ENCODE results near the gene PLA2G3.
"Not testable (repeated sequence)": the region's sequence is repeated elsewhere in the genome, so short reads cannot be mapped to it uniquely, and the experiment has no call there.

Gene PLA2G3

DNA sequence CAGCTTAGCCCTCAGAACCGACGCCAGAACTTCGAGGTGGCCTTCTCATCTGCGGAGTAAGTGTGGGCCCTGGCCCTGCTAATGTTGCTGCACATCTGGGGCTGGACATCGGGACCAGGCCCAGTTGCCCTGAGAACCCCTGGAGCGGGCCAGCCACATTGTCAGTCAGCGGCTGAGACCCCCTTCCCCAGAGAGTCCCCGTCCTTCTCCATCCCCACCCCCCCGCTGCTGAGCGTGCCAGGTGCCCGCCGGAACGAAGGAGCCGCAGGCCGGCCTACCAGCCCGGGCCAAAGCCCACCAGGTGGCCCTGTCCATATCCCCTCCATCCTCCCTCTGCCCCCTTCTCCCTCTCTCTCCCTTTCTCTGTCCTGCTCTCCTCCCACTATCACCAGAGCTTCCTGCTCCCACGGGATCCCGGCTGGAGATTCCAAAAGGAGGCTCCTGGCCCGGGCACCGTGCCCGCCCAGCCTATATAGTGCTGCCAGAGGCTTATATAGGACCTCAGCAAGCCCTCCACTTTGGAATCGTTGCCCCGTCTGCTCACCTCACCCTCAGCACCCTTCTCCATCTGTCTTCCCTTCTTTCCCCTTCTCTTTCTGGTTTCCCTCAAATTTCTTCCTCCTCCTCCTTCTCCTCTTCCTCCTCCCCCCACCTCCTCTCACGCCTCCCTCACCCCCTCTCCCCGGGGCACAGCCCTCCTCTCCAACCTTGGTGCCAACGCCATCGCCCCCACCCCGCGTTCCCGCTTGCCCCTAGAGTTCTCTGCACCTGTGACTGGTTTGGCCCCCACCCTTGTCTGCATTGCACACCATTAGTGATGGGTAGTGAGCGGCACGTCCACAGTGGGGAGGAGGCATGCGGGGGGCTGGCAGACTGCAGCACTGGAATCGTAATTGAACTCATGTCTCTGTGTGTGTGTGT, 40.2 kb downstream of the PLA2G3 start:
- no peak for DNase-seq

DNA sequence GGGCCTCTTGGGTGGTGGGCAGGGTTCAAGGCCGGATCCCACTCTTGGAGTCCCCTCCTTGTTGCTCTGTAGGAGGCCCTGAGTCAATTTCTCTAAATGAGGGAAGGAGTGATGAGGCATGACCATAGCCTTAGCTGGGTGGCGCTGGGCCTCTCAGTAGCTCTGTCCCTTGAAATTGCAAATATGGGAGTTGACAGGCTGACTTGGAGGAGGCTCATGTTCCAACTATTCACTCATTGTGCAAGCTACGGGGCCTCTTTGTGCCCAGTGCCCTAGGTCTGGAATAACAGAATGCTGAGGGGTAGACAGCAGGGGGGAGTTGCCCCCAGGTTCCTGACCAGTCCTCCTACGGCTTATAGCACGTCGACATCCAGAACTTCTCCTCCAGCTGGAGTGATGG, 40.9 kb downstream of the PLA2G3 start:
- DNase-seq = no peak

DNA sequence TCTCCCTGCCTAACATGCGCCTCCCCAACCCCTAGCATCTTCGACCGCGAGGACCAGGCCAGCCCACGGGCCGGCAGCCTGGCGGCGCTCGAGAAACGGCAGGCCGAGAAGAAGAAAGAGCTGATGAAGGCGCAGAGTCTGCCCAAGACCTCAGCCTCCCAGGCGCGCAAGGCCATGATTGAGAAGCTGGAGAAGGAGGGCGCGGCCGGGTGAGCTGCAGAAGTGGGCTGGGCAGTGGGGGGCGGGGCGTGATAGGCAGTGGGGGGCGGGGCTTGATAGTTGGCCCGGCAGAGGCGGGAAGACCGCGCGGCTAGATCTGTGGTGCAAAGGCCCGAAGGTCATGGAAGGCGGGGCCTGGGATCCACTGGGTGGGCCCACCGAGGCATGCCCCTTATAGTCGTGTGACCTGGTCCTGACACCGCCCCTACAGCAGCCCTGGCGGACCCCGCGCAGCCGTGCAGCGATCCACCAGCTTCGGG, 41.6 kb downstream of the PLA2G3 start:
- DNase-seq = no peak

DNA sequence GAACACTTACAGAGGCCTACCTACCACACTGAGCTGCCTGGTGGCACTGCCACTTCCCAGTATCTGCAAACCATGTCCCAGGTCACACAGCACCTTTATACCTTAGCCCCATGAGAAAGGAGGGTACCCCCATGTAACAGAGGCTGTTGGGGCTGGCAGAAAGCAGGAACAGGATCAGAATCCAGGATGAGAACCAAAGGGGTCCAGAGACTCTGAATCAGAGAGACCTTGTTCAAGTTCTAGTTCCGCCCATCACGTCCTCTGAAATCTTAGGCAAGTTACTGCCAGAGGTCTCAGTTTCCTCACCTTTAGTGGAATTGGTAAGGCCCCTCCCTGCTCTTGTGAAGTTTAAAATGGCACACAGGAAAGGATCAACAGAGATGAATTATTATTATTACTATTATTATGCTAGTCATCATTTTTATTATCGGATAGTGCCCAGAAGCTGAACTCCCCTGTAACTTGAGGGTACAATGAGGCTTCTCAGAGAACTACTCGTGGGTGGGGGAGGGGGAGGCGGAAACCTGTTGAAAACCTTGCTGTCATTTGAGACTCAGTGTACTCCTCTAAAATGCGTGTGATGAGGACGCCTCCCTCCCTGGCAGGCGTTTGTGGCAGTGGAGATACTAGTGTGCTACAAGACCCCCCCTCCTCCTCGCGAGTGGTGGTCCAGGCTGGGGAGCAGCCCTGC, 42.2 kb downstream of the PLA2G3 start:
- no peak for DNase-seq

DNA sequence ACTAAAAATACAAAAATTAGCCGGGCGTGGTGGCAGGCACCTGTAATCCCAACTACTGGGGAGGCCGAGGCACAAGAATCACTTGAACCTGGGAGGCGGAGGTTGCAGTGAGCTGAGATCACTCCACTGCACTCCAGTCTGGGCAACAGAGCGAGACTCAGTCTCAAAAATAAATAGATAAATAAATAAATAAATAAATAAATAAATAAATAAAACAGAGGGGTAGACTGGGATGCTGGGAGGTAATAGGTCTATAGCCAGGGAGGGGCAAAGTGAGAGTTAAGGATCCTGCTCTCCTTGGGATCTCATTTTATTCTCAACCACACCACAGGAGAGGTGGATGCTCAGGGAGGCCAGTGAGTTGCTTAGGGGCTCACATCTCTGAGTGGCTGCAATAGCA, 42.8 kb downstream of the PLA2G3 start:
- not testable (repeated sequence) for DNase-seq

DNA sequence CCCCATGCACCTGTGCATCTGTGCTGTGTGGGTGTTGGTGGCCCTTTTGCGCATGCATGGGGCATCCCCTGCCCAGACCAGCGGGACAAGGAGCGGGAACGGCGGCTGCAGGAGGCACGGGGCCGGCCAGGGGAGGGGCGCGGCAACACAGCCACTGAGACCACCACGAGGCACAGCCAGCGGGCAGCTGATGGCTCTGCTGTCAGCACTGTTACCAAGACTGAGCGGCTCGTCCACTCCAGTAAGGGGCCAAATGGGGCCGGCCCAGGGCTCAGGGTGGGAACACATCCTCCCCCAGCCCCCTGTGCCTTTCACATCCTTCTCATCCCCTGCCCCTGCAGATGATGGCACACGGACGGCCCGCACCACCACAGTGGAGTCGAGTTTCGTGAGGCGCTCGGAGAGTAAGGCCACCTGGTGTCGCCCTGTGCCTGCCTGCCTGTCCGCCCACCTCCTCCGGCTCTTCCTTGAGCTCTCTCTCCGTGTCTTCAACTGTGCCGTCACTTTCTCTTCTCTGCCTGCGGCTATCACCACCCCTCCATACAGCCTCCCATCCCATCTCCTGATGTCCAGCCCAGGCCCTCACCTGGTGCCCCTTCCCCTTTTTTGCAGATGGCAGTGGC, 43.5 kb downstream of the PLA2G3 start:
- DNase-seq = no peak

DNA sequence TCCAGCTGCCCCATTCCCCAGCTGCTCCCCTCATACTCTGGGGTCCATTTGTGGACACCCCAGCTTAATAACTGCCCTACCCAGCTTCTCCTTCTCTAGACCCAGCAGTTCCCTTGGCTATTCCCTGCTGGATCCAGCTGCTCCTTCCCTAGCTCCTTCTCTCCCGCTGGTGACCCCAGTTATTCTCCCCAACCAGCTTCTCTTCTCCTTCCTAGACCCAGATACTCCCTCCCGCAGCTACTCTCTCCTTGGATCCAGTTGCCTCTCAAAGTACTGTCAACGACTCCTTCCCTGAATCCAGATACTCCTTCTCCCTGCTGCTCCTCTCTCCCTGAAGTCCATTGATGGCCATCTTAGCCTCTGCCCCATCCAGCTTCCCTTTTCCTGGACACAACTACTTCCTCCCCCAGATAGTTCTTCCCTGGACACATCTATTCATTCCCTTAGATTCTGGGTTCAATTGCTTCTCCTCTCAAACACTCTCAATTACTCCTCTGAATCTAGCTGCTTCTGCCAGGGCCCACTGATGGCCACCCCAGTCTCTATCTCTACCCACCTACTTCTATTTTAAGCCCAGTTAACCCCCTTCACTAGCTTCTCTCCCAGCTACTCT, 44.6 kb downstream of the PLA2G3 start:
- DNase-seq = no peak

DNA sequence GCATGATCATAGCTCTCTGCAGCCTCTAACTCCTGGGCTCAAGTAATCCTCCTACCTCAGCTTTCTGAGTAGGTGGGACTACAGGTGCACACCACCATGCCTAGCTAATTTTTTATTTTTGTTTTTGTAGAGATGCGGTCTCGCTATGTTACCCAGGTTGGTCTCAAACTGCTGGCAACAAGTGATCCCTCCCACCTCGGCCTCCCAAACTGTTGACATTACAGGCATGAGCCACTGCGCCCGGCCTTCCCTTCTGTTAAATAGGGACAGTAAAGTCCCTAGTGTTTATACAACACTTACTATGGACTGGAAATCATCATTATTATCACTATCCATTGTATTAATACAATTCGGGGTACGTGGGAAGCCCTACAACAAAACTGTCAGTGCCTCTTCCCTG, 45.6 kb downstream of the PLA2G3 start:
- no peak for DNase-seq

DNA sequence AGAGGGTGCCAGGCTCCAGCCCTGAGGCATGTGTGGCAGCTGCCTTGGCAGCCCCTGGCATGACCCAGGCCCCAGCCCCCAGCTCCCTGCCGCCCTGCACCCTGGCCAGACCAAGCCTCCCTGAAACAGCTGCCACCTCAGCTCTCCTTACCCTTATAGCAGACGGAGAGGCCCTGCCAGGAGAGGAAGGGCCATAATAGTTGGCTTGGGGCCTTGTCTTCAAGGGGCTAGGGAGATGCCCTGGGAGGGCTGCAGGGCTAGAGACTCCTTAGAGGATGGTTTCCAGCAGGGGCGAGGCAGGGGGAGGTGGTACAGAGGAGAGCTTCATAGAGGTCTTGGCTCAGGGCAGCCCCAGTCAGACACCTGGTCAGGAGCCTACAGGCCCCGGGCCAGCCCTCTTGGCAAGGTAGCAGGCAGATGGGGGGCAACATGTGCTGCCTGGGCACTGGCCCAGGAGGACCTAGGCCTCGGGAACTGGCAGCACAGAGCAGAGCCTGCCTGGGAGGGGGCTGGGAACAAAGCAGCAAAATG, 46.2 kb downstream of the PLA2G3 start:
- no peak for DNase-seq

DNA sequence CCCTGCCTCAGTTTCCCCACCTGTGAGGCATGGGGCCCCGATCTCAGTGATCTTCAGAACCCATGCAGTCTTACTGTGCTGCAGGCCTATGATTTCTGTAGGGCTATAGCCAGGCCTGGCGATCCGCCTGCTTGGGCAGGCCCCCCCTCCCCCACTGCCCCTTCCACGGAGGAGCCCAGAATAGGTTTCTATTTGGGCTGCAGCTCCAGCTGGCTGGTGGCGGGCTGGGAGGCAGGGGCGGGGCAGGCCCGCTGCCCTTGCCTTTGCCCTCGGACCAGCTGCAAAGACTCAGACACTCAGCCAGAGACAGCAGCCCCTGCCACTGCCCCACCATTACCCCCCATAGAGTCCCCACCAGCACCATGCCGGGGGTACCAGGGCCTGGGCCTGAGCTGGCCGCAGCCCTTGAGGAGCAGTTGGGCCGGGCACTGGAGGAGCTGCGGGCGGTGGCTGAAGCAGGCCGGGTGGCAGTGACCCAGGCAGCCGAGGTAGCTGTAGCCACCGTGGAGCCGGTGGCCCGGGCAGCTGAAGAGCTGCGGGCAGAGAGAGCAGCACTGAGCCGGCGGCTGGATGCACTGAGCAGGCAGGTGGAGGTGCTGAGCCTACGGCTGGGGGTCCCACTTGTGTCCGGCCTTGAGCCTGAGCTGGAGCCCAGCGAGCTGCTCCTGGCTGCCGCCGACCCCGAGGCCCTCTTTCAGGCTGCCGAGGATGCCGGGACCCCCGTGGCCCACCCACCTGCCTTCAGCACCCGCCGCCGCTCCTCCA, 47.0 kb downstream of the PLA2G3 start:
- DNase-seq = no peak

DNA sequence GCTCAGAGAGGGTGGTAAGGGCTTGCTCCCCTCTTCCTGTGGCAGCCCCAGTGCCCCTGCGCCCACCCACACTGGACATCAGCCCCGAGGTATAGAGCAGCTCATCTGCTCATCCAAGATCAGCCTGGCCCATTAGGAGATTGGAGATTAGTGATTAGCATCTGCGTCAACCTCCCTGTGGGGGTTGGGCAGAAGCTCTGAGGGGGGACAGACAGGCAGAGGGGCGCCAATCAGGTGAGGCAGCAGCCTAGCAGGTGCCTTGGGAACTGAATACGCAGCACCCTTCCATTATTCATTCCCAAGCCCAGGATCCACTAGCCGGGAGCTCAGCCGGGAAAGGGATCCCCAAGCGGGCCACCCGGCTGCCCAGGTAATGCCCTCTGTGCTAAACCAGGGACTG, 48.1 kb downstream of the PLA2G3 start:
- DNase-seq = no peak

DNA sequence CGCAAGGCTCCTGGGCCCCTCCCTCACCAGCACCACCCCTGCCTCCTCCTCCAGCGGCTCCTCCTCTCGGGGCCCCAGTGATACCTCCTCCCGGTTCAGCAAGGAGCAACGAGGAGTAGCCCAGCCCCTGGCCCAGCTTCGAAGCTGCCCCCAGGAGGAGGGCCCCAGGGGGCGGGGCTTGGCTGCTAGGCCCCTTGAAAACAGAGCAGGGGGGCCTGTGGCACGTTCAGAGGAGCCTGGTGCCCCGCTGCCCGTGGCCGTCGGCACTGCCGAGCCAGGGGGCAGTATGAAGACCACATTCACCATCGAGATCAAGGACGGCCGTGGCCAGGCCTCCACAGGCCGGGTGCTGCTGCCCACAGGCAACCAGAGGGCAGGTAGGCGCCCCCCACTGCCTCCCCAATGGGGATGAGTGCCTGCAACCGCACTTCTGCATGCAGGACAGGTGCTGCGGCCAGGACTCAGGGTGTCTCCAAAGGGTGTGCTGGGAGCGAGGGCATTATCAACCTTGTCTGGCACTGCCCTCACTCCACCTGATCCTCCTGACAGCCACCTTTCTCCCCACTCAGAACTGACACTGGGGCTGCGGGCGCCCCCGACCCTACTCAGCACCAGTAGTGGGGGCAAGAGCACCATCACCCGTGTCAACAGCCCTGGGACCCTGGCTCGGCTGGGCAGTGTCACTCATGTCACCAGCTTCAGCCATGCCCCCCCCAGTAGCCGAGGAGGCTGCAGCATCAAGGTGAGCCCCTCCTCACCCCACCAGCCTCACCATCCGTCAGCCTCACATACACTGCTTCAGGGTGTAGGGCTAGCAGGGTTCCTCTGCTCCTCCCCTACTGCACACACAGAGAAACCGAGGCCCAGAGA, 49.0 kb downstream of the PLA2G3 start:
- DNase-seq = no peak

DNA sequence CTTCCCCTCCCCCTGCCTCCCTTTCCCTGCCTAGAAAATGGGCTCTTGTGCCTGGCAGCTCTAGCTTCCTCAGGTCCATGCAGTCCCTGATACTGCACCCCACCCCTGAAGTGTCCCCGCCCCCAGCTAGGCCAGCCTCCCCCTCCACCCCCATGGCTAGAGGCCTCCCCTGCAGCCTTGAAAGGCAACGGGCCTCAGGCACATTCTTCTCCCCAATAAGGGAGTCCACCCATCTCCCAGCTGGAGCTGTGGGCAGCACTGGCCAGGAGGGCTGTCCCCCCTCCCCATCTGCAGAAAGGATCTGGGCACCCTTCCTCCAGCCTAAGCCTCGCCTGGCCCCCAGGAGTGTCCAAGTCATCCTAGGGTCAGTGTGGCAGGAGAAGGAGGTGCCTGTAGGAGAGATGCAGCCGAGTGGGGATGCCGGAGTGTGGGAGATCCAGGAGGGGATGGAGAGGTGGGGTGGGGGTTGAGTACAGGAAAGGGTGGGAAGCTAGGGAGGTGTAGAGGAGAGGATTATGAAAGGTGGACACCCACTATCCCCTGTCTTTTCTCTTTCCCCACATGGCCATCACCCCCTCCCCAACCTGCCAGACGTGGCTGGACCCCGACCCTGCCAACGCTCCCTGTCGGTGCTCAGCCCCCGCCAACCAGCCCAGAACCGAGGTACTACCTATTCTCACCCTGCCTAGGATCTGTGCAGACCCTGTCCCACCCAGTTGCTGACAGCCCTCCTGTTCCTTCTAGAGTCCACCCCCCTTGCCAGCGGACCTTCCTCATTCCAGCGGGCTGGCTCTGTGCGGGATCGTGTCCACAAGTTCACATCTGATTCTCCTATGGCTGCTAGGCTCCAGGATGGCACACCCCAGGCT, 49.9 kb downstream of the PLA2G3 start:
- no peak for DNase-seq

DNA sequence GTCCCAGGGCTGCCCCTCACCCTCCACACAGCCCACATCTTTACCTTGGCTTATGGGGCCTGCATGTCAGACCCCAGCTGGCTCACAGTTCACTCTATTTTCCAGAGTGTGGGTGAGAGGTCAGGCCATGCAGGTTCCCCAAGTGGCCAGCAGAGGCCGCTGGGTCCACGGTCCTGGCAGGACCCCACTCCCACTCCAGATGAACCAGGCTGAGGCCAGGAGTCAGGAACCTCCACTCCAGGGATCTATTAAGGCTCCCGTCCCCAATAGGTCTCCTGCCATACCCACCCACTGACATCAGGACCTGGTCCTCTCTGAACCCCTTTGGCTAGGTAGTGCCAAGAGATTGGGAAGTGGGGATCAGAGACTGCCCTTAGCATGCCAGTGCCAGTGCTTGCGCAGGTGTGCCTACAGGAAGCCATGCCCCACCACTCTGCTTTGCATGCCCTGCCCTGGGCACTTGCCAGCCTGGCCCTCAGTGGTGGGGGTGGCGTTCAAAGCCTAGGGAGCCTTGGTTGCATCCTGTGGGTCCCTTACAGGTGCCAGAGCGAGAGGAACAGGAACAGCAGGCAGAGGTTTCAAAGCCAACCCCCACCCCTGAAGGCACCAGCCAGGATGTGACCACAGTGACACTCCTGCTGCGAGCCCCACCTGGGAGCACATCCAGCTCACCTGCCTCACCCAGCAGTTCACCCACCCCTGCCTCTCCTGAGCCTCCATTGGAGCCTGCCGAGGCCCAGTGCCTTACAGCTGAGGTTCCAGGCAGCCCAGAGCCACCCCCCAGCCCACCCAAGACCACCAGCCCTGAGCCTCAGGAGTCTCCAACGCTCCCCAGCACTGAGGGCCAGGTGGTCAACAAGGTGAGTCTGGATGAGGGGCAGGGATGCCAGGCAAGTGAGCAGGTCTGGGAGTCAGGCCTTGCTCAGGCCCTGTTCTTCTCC, 50.9 kb downstream of the PLA2G3 start:
- DNase-seq = peak in 1 of 2 experiments; percentile 45

DNA sequence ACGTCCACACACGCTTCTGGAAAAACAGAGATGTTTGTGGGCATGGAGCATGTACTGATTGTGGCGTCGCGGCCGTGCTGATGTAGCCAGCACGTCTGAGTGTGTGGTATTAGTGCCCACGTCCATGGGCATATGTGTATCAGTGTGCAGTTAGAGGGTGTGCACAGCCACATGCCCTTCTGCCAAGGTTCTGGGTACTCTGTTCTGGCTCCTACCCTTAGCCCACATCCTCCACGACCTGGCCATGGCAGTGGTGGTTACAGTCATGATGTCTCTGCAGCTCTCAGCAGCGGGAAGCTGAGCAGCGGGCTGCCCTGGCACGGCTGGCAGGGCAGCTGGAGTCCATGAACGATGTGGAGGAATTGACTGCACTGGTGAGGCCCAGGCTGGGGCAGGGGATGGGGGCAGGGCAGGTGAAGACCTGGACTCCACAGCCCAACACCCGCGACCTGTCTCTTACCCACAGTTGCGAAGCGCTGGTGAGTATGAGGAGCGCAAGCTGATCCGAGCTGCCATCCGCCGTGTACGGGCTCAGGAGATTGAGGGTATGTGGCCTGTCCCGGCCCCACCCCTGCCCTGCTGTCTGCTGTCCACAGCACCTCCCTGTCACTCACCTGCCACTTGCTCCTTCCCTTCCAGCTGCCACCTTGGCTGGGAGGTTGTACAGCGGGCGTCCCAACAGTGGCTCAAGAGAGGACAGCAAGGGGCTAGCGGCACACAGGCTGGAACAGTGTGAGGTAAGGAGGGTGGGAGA, 51.9 kb downstream of the PLA2G3 start:
- DNase-seq = no peak

DNA sequence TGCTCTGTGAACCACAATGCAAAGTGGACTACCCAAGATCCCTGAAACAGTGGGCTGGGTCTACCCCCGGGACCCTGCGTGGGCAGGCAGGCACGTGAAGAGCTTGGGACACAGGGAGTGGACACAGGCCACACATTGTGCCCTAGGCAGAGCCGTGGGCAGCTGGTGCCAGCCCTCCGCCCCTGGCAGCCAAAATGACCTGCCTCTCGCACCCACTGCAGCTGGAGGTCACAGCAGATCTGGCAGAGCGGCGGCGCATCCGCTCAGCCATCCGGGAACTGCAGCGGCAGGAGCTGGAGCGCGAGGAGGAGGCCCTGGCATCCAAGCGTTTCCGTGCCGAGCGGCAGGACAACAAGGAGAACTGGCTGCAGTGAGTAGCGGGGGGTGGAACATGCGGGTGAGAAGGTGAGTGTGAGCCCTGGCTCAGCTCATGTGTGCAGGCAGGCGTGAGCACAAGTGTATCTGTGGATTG, 52.5 kb downstream of the PLA2G3 start:
- no peak for DNase-seq

DNA sequence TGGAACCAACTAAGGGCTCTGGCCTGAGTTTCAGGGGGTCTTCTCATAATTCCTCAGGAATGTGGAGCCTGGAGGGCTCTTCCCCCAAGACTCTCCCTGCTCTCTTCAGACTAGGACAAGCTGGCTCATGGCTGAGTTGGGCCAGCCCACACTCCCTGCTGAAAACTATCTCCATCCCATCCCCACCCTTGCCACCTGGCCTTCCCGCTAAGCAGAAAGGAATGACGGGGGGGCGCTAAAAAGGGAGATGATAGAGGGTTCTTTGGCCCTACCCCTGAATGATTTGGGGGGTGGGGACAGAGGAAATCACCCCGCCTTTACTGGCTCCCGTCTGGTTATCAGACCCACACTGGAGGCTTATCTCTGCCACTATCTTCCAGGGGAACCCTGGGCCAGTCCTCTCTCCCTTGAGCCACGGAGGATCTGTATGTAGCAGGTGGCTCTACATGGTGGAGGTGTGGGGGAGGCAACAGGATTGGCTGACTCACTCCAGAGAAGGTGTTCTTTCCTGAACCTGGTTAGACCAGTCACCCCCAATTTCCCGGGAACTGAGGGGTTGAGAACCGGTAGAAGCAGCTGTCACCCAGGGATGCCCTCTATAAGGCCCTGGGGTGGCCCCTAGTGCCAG, 53.5 kb downstream of the PLA2G3 start:
- DNase-seq = no peak

DNA sequence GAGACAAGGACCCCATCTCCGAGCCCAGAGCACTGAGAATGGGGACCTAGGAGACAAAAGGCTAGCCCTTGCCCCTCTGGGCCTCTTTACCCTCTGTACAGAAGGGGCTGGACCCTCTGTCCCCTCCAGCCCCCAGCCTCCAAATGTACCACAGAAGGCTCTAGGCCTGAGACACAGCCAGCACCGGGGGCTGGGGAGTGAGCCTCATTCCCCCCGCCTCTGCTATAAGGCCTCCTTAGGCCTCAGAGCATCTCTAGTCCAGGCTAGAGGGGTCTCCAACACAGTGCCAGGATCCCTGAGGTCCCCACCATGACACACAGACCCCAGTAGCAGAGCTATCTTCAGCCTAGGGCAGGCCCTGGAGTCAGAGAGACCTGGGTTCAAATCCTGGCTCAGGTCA, 54.4 kb downstream of the PLA2G3 start:
- no peak for DNase-seq
